Activated T-helper 2 cell treated with anti-CD3 and anti-CD28 coated beads, Interferon-gamma antibody, Interleukin-2, Interleukin-4, amounts not matched to agents 10 μg/mL and 5 μg/mL and 100 μg/mL, durations not matched to agents 14 hours and 24 hours and 36 hours (primary cell): ENCODE data around the gene OR10G7. TPM values are rescaled to one million over a fixed set of nuclear protein-coding genes. Genes with fewer than 3 reads are reported as not detected.
"Not testable (repeated sequence)": the region's sequence is repeated elsewhere in the genome, so short reads cannot be mapped to it uniquely, and the experiment has no call there.

Experiments used
- DNase-seq: peaks from one replicate; pipeline ENCODE4 v3.0.0; 2021; ENCODE audit warnings: low spot score
- H3K27ac Mint-ChIP-seq: one replicate; pipeline ENCODE4 v1.8.0; 2021; ENCODE audit warnings: mixed read lengths
- H3K27me3 Mint-ChIP-seq: one replicate; pipeline ENCODE4 v1.8.0; 2021; ENCODE audit warnings: low read depth, mixed read lengths
- H3K36me3 Mint-ChIP-seq: one replicate; pipeline ENCODE4 v1.8.0; 2021; ENCODE audit warnings: low read depth, mixed read lengths
- H3K4me1 Mint-ChIP-seq: one replicate; pipeline ENCODE4 v1.8.0; 2021; ENCODE audit warnings: low read depth, mixed read lengths
- H3K4me3 Mint-ChIP-seq: one replicate; pipeline ENCODE4 v1.8.0; 2021; ENCODE audit warnings: low read depth, mild to moderate bottlenecking, moderate library complexity, mixed read lengths
- H3K9me3 Mint-ChIP-seq: one replicate; pipeline ENCODE4 v1.8.0; 2021; ENCODE audit warnings: mixed read lengths
- intact Hi-C: fragments of 100-400 bp; cut with micrococcal nuclease; formaldehyde crosslinking; loops from one replicate; pipeline ENCODE4 v1.15.1; 2023
- total RNA-seq: library from RNA; stranded (reverse); gene quantifications from 2 replicates; pipeline ENCODE4 v1.2.3, GENCODE V29; 2022

Gene OR10G7
- total RNA-seq, 1 donor from 2014 or later = not detected

- H3K27me3 Mint-ChIP-seq = peaks cover 30% of the 10 kb centered on the region
- DNase-seq = no peak
- intact Hi-C loops = no loop called here
- no peaks in the 10 kb centered on the region for H3K9me3 Mint-ChIP-seq
- H3K4me3 Mint-ChIP-seq = no peak overlapping the region
- peaks cover 24% of the 10 kb centered on the region for H3K4me1 Mint-ChIP-seq
- no peak overlapping the region for H3K27ac Mint-ChIP-seq
- H3K36me3 Mint-ChIP-seq = no peaks in the 10 kb centered on the region
Observed at GRCh38 chr11:124072147-124072546, 31.0 kb upstream of the OR10G7 start.

GRCh38 chr11:124071623-124071948 lies 30.5 kb upstream of the OR10G7 start:
- Mint-ChIP-seq H3K36me3 (no peaks in the 10 kb centered on the region), H3K27ac (no peak overlapping the region), H3K4me3 (no peak overlapping the region), H3K4me1 (peaks cover 24% of the 10 kb centered on the region), H3K27me3 (peaks cover 29% of the 10 kb centered on the region), H3K9me3 (no peaks in the 10 kb centered on the region)
- DNase-seq = no peak
- intact Hi-C loops = loop anchor here (1.0 to 2.0 kb wide), 4 partner anchors 43 to 515 kb away; partner anchors contain the start of gene VWA5A

GRCh38 chr11:124070915-124071622 lies 29.9 kb upstream of the OR10G7 start:
- Mint-ChIP-seq H3K9me3 (no peaks in the 10 kb centered on the region), H3K36me3 (no peaks in the 10 kb centered on the region), H3K27ac (no peak overlapping the region), H3K27me3 (peaks cover 28% of the 10 kb centered on the region), H3K4me1 (peaks cover 24% of the 10 kb centered on the region), H3K4me3 (peak overlapping the region; percentile 0)
- DNase-seq = peak; percentile 43
- intact Hi-C loops = loop anchor here (1.0 to 2.0 kb wide), 4 partner anchors 44 to 515 kb away; partner anchors contain the start of gene VWA5A

GRCh38 chr11:124069429-124070401 lies 28.6 kb upstream of the OR10G7 start:
- Mint-ChIP-seq H3K36me3 (no peaks in the 10 kb centered on the region), H3K27me3 (peaks cover 28% of the 10 kb centered on the region), H3K4me1 (peaks cover 24% of the 10 kb centered on the region), H3K27ac (no peak overlapping the region), H3K4me3 (peak overlapping the region; percentile 54), H3K9me3 (no peaks in the 10 kb centered on the region)
- peak; percentile 43 for DNase-seq
- intact Hi-C loops = loop anchor here (2.0 kb wide), 1 partner anchor 45 kb away; the partner anchor contains the start of gene VWA5A

- Mint-ChIP-seq H3K4me1 (peaks cover 24% of the 10 kb centered on the region), H3K36me3 (no peaks in the 10 kb centered on the region), H3K9me3 (no peaks in the 10 kb centered on the region), H3K27ac (no peak overlapping the region), H3K4me3 (no peak overlapping the region), H3K27me3 (peaks cover 31% of the 10 kb centered on the region)
- intact Hi-C loops = no loop called here
- DNase-seq = no peak
Observed at GRCh38 chr11:124068601-124069110, 27.5 kb upstream of the OR10G7 start.

GRCh38 chr11:124052966-124053365 lies 11.8 kb upstream of the OR10G7 start:
- H3K9me3 Mint-ChIP-seq = no peaks in the 10 kb centered on the region
- peaks cover 4% of the 10 kb centered on the region for H3K27me3 Mint-ChIP-seq
- H3K4me1 Mint-ChIP-seq = peaks cover 6% of the 10 kb centered on the region
- intact Hi-C loops = no loop called here
- H3K36me3 Mint-ChIP-seq = no peaks in the 10 kb centered on the region
- no peak overlapping the region for H3K4me3 Mint-ChIP-seq
- no peak for DNase-seq
- H3K27ac Mint-ChIP-seq = no peak overlapping the region

- Mint-ChIP-seq H3K4me1 (peaks cover 6% of the 10 kb centered on the region), H3K9me3 (no peaks in the 10 kb centered on the region), H3K4me3 (no peak overlapping the region), H3K36me3 (no peaks in the 10 kb centered on the region), H3K27me3 (peaks cover 3% of the 10 kb centered on the region), H3K27ac (no peak overlapping the region)
- intact Hi-C loops = no loop called here
- no peak for DNase-seq
Observed at GRCh38 chr11:124050748-124051147, 9.6 kb upstream of the OR10G7 start.

GRCh38 chr11:124043420-124043819 lies 2.3 kb upstream of the OR10G7 start:
- no peaks in the 10 kb centered on the region for H3K4me1 Mint-ChIP-seq

GRCh38 chr11:124039557-124039956 lies 1.6 kb downstream of the OR10G7 start:
- DNase-seq = no peak
- Mint-ChIP-seq H3K4me3 (no peak overlapping the region), H3K27ac (no peak overlapping the region), H3K36me3 (no peaks in the 10 kb centered on the region), H3K9me3 (no peaks in the 10 kb centered on the region), H3K27me3 (no peaks in the 10 kb centered on the region), H3K4me1 (no peaks in the 10 kb centered on the region)
- intact Hi-C loops = no loop called here

More at GRCh38 chr11:124043420-124043819, 2.3 kb upstream of the OR10G7 start:
- intact Hi-C loops = no loop called here
- no peak for DNase-seq
- no peaks in the 10 kb centered on the region for H3K36me3 Mint-ChIP-seq
- no peak overlapping the region for H3K4me3 Mint-ChIP-seq
- no peak overlapping the region for H3K27ac Mint-ChIP-seq
- H3K9me3 Mint-ChIP-seq = no peaks in the 10 kb centered on the region
- H3K27me3 Mint-ChIP-seq = no peaks in the 10 kb centered on the region

GRCh38 chr11:124036666-124037065 lies 4.5 kb downstream of the OR10G7 start:
- H3K4me3 Mint-ChIP-seq = no peak overlapping the region
- peaks cover 4% of the 10 kb centered on the region for H3K27me3 Mint-ChIP-seq
- no peaks in the 10 kb centered on the region for H3K36me3 Mint-ChIP-seq
- no peaks in the 10 kb centered on the region for H3K9me3 Mint-ChIP-seq
- no peaks in the 10 kb centered on the region for H3K4me1 Mint-ChIP-seq
- H3K27ac Mint-ChIP-seq = no peak overlapping the region
- intact Hi-C loops = no loop called here
- no peak for DNase-seq

- H3K36me3 Mint-ChIP-seq = no peaks in the 10 kb centered on the region
- intact Hi-C loops = no loop called here
- no peaks in the 10 kb centered on the region for H3K27me3 Mint-ChIP-seq
- no peak within 1 kb of the TSS for H3K27ac Mint-ChIP-seq
- no peak within 1 kb of the TSS for H3K4me3 Mint-ChIP-seq
- H3K9me3 Mint-ChIP-seq = no peaks in the 10 kb centered on the region
- no peak for DNase-seq
- H3K4me1 Mint-ChIP-seq = no peaks in the 10 kb centered on the region
Observed at GRCh38 chr11:124026498-124026897, 14.6 kb downstream of the OR10G7 start, which contains the start of gene OR10G8. OR10G8 (plus strand) TSS chr11:124026798; CDS start chr11:124029623, 2,825 bp downstream.

GRCh38 chr11:124015837-124016236 lies 25.3 kb downstream of the OR10G7 start:
- H3K9me3 Mint-ChIP-seq, intact Hi-C loops, H3K36me3 Mint-ChIP-seq, H3K4me3 Mint-ChIP-seq, H3K27ac Mint-ChIP-seq, DNase-seq, H3K4me1 Mint-ChIP-seq, H3K27me3 Mint-ChIP-seq: not testable (repeated sequence)
